ENCODE data around the gene FSTL4.

Gene FSTL4

DNA sequence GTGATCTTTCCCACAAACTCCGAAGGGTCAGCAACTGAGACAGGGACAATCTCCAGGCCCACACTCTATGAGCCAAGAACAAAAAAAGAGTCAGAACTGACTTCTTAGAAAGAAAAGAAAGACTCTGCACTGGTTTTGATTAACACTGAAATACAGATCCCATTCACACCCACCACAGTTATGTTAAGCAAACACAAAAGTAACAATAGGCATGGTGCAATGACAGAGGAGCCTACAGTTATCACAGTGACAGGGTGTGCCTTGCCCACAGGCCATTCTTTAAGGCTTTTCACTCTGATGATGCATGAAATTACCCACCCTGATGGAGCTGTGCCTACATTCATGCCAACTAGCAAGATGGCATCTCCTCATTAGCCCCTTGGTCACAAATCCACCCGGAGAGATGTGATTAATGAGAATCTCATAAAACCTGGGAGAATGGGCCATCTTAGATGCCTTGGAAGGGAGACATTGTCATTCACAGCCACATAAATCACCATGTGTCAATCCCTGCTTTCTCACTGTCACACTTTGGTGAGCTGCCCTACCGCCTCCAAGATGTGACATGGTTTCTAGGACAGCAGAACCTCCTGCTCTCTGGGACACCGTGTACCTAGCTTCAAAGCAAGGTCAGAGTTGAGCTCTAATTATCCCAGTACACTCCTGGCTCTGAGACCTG, 27.6 kb upstream of the FSTL4 start:
- no peaks in the 10 kb centered on the region for H3K36me3 ChIP-seq (ENCODE audit: control insufficient read depth, insufficient read depth, low read length)
- H3K4me1 ChIP-seq (ENCODE audit: control insufficient read depth, insufficient read depth, low read length) = no peaks in the 10 kb centered on the region
- H3K9ac ChIP-seq (ENCODE audit: low read length) = no peak overlapping the region
- H3K4me3 ChIP-seq (ENCODE audit: low read length) = no peak overlapping the region
- no peaks in the 10 kb centered on the region for H3K9me3 ChIP-seq (ENCODE audit: control insufficient read depth, low read length)
- H3K27me3 ChIP-seq (ENCODE audit: control insufficient read depth, insufficient read depth, low read length) = peaks cover 8% of the 10 kb centered on the region

GRCh38 chr5:133638436-133638835, 26.1 kb upstream of the FSTL4 start:
- Histone ChIP-seq H3K4me3 (ENCODE audit: low read length) (no peak overlapping the region), H3K9me3 (ENCODE audit: control insufficient read depth, low read length) (no peaks in the 10 kb centered on the region), H3K36me3 (ENCODE audit: control insufficient read depth, insufficient read depth, low read length) (no peaks in the 10 kb centered on the region), H3K4me1 (ENCODE audit: control insufficient read depth, insufficient read depth, low read length) (no peaks in the 10 kb centered on the region), H3K9ac (ENCODE audit: low read length) (no peak overlapping the region), H3K27me3 (ENCODE audit: control insufficient read depth, insufficient read depth, low read length) (peaks cover 8% of the 10 kb centered on the region)

DNA sequence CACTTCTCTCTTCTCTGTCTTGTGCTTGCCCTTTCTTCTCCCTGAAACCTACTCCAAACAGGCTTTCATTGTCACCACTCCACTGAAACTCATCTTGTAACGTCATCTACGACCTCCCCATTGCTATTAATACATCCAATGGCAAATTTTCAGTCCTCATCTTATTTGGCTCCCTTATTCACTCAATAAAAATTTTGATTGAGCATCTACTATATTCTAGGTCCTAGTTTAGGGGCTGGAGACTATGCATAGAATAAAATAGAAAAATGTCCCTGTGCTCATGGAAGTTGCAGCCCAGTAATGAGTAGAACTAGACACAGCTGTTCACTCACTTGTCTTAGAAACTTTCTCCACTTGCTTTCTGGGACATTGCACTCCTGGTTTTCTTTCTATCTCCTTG, 24.9 kb upstream of the FSTL4 start:
- Histone ChIP-seq H3K9me3 (ENCODE audit: control insufficient read depth, low read length) (no peaks in the 10 kb centered on the region), H3K4me3 (ENCODE audit: low read length) (no peak overlapping the region), H3K36me3 (ENCODE audit: control insufficient read depth, insufficient read depth, low read length) (no peaks in the 10 kb centered on the region), H3K4me1 (ENCODE audit: control insufficient read depth, insufficient read depth, low read length) (no peaks in the 10 kb centered on the region), H3K9ac (ENCODE audit: low read length) (no peak overlapping the region), H3K27me3 (ENCODE audit: control insufficient read depth, insufficient read depth, low read length) (peaks cover 8% of the 10 kb centered on the region)

DNA sequence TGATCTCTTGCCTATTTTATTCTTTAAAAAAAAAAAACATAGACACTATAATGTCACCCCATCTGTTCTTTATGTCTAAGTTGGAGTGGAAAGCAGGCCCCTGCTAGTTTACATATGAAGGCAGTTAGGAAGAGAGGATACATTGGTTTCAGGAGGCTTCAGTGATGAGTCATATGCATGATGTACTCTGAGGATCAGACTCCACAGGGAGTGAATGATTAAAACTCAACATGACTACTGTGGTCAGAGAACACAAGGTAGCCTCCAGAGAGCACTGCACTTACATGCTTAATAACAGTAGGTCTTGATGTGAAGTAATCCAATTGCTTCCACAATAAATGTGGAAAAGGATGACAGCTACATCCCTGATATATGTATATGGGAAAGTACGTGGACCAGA, 22.7 kb upstream of the FSTL4 start:
- no peak overlapping the region for H3K4me3 ChIP-seq (ENCODE audit: low read length)
- H3K4me1 ChIP-seq (ENCODE audit: control insufficient read depth, insufficient read depth, low read length) = no peaks in the 10 kb centered on the region
- H3K9me3 ChIP-seq (ENCODE audit: control insufficient read depth, low read length) = no peaks in the 10 kb centered on the region
- no peak overlapping the region for H3K9ac ChIP-seq (ENCODE audit: low read length)
- no peaks in the 10 kb centered on the region for H3K36me3 ChIP-seq (ENCODE audit: control insufficient read depth, insufficient read depth, low read length)
- peaks cover 5% of the 10 kb centered on the region for H3K27me3 ChIP-seq (ENCODE audit: control insufficient read depth, insufficient read depth, low read length)

DNA sequence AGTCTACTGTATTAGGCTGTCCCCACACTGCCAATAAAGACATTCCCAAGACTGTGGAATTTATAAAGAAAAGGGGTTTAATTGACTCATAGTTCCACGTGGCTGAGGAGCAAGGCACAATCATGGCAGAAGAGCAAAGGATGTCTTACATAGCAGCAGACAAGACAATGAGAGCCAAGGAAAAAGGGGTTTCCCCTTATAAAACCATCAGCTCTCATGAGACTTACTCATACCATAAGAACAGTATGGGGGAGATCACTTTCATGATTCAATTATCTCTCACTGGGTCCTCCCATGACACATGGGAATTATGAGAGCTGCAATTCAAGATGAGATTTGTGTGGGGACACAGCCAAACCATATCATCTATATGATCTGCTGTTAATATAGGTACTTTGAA, 14.8 kb upstream of the FSTL4 start:
- H3K4me3 ChIP-seq (ENCODE audit: low read length) = no peak overlapping the region
- H3K9ac ChIP-seq (ENCODE audit: low read length) = no peak overlapping the region
- no peaks in the 10 kb centered on the region for H3K9me3 ChIP-seq (ENCODE audit: control insufficient read depth, low read length)
- H3K4me1 ChIP-seq (ENCODE audit: control insufficient read depth, insufficient read depth, low read length) = no peaks in the 10 kb centered on the region
- no peaks in the 10 kb centered on the region for H3K27me3 ChIP-seq (ENCODE audit: control insufficient read depth, insufficient read depth, low read length)
- H3K36me3 ChIP-seq (ENCODE audit: control insufficient read depth, insufficient read depth, low read length) = no peaks in the 10 kb centered on the region

GRCh38 chr5:133624316-133624715, 12.0 kb upstream of the FSTL4 start:
- H3K4me1 ChIP-seq (ENCODE audit: control insufficient read depth, insufficient read depth, low read length) = no peaks in the 10 kb centered on the region
- no peak overlapping the region for H3K9ac ChIP-seq (ENCODE audit: low read length)
- peaks cover 2% of the 10 kb centered on the region for H3K27me3 ChIP-seq (ENCODE audit: control insufficient read depth, insufficient read depth, low read length)
- H3K36me3 ChIP-seq (ENCODE audit: control insufficient read depth, insufficient read depth, low read length) = no peaks in the 10 kb centered on the region
- no peaks in the 10 kb centered on the region for H3K9me3 ChIP-seq (ENCODE audit: control insufficient read depth, low read length)
- H3K4me3 ChIP-seq (ENCODE audit: low read length) = no peak overlapping the region

- no peaks in the 10 kb centered on the region for H3K9me3 ChIP-seq (ENCODE audit: control insufficient read depth, low read length)
- no peak overlapping the region for H3K9ac ChIP-seq (ENCODE audit: low read length)
These were observed 5.8 kb upstream of the FSTL4 start for GRCh38 chr5:133618141-133618540.

GRCh38 chr5:133613743-133614142, 1.4 kb upstream of the FSTL4 start:
- no peaks in the 10 kb centered on the region for H3K9me3 ChIP-seq (ENCODE audit: control insufficient read depth, low read length)
- peaks cover 11% of the 10 kb centered on the region for H3K4me1 ChIP-seq (ENCODE audit: control insufficient read depth, insufficient read depth, low read length)
- no peak overlapping the region for H3K4me3 ChIP-seq (ENCODE audit: low read length)
- no peak overlapping the region for H3K9ac ChIP-seq (ENCODE audit: low read length)
- no peaks in the 10 kb centered on the region for H3K36me3 ChIP-seq (ENCODE audit: control insufficient read depth, insufficient read depth, low read length)
- H3K27me3 ChIP-seq (ENCODE audit: control insufficient read depth, insufficient read depth, low read length) = peaks cover 50% of the 10 kb centered on the region

More at GRCh38 chr5:133618141-133618540, 5.8 kb upstream of the FSTL4 start:
- Histone ChIP-seq H3K4me1 (ENCODE audit: control insufficient read depth, insufficient read depth, low read length) (no peaks in the 10 kb centered on the region), H3K4me3 (ENCODE audit: low read length) (no peak overlapping the region), H3K36me3 (ENCODE audit: control insufficient read depth, insufficient read depth, low read length) (no peaks in the 10 kb centered on the region), H3K27me3 (ENCODE audit: control insufficient read depth, insufficient read depth, low read length) (peaks cover 11% of the 10 kb centered on the region)

DNA sequence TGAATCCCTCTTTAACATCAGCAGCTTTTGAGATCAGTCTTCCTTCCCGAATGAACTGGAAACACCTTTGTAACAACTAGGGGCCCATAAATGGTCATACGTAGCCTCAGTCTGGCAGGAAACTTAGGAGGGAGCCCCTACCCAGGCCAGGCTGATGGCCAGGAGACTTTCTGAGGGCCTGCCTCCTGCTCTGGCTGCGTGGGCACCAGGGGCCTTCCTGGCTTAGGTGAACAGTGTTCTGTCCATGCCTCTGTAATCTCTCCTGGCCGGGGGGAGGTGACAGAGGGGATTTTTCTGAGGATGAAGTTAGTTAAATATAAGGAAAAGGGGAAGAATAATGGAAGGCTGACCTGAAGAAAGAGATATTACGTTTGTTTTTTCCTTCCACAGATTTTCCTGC, 843 bp upstream of the FSTL4 start:
- Histone ChIP-seq H3K27me3 (ENCODE audit: control insufficient read depth, insufficient read depth, low read length) (peaks cover 56% of the 10 kb centered on the region), H3K9me3 (ENCODE audit: control insufficient read depth, low read length) (no peaks in the 10 kb centered on the region), H3K4me1 (ENCODE audit: control insufficient read depth, insufficient read depth, low read length) (peaks cover 11% of the 10 kb centered on the region), H3K36me3 (ENCODE audit: control insufficient read depth, insufficient read depth, low read length) (no peaks in the 10 kb centered on the region), H3K4me3 (ENCODE audit: low read length) (no peak overlapping the region), H3K9ac (ENCODE audit: low read length) (no peak overlapping the region)

- peaks cover 58% of the 10 kb centered on the region for H3K27me3 ChIP-seq (ENCODE audit: control insufficient read depth, insufficient read depth, low read length)
- no peak overlapping the region for H3K9ac ChIP-seq (ENCODE audit: low read length)
- H3K9me3 ChIP-seq (ENCODE audit: control insufficient read depth, low read length) = no peaks in the 10 kb centered on the region
- no peaks in the 10 kb centered on the region for H3K36me3 ChIP-seq (ENCODE audit: control insufficient read depth, insufficient read depth, low read length)
- H3K4me1 ChIP-seq (ENCODE audit: control insufficient read depth, insufficient read depth, low read length) = peaks cover 11% of the 10 kb centered on the region
- H3K4me3 ChIP-seq (ENCODE audit: low read length) = no peak overlapping the region
These were observed 738 bp downstream of the FSTL4 start for GRCh38 chr5:133611357-133612248.

- Histone ChIP-seq H3K4me1 (ENCODE audit: control insufficient read depth, insufficient read depth, low read length) (peaks cover 11% of the 10 kb centered on the region), H3K4me3 (ENCODE audit: low read length) (no peak overlapping the region), H3K36me3 (ENCODE audit: control insufficient read depth, insufficient read depth, low read length) (no peaks in the 10 kb centered on the region), H3K27me3 (ENCODE audit: control insufficient read depth, insufficient read depth, low read length) (peaks cover 58% of the 10 kb centered on the region), H3K9me3 (ENCODE audit: control insufficient read depth, low read length) (no peaks in the 10 kb centered on the region), H3K9ac (ENCODE audit: low read length) (no peak overlapping the region)
These were observed 1.6 kb downstream of the FSTL4 start for GRCh38 chr5:133610489-133611356.

GRCh38 chr5:133607451-133607850, 4.9 kb downstream of the FSTL4 start:
- Histone ChIP-seq H3K4me1 (ENCODE audit: control insufficient read depth, insufficient read depth, low read length) (peaks cover 11% of the 10 kb centered on the region), H3K27me3 (ENCODE audit: control insufficient read depth, insufficient read depth, low read length) (peaks cover 42% of the 10 kb centered on the region), H3K9me3 (ENCODE audit: control insufficient read depth, low read length) (no peaks in the 10 kb centered on the region), H3K9ac (ENCODE audit: low read length) (no peak overlapping the region), H3K36me3 (ENCODE audit: control insufficient read depth, insufficient read depth, low read length) (no peaks in the 10 kb centered on the region), H3K4me3 (ENCODE audit: low read length) (no peak overlapping the region)

Data from mucosa of stomach (tissue), 1 donor.